Effector memory CD4-positive, alpha-beta T cell (primary cell): ENCODE data around the gene NGEF.
"Not testable (repeated sequence)": the region's sequence is repeated elsewhere in the genome, so short reads cannot be mapped to it uniquely, and the experiment has no call there.

Source experiments
- DNase-seq, 3 donors: peaks; one replicate each; pipeline ENCODE4 v3.0.0-alpha.2; 2020
- H3K27ac ChIP-seq: 2 replicates; pipeline ENCODE4 v1.7.0; 2013; ENCODE audit warnings: mild to moderate bottlenecking, low read length, moderate library complexity; ENCODE audit not compliant: insufficient read depth, poor library complexity, severe bottlenecking
- H3K27me3 ChIP-seq: replicated peaks from 2 replicates; pipeline ENCODE4 v1.7.0; 2013; ENCODE audit warnings: mild to moderate bottlenecking, low read length; ENCODE audit not compliant: insufficient read depth, control insufficient read depth, poor library complexity, severe bottlenecking
- H3K36me3 ChIP-seq: 2 replicates; pipeline ENCODE4 v1.7.0; 2013; ENCODE audit warnings: mild to moderate bottlenecking, low read length, moderate library complexity; ENCODE audit not compliant: control insufficient read depth, insufficient read depth
- H3K4me1 ChIP-seq: 2 replicates; pipeline ENCODE4 v1.7.0; 2013; ENCODE audit warnings: low read length, mild to moderate bottlenecking; ENCODE audit not compliant: control insufficient read depth, insufficient read depth, poor library complexity, severe bottlenecking
- H3K4me3 ChIP-seq: 2 replicates; pipeline ENCODE4 v1.7.0; 2013; ENCODE audit warnings: low read length, low read depth, mild to moderate bottlenecking; ENCODE audit not compliant: insufficient read depth, poor library complexity, severe bottlenecking
- H3K9me3 ChIP-seq: 2 replicates; pipeline ENCODE4 v1.7.0; 2013; ENCODE audit warnings: mild to moderate bottlenecking, low read length, moderate library complexity; ENCODE audit not compliant: control insufficient read depth

The NGEF gene

DNA sequence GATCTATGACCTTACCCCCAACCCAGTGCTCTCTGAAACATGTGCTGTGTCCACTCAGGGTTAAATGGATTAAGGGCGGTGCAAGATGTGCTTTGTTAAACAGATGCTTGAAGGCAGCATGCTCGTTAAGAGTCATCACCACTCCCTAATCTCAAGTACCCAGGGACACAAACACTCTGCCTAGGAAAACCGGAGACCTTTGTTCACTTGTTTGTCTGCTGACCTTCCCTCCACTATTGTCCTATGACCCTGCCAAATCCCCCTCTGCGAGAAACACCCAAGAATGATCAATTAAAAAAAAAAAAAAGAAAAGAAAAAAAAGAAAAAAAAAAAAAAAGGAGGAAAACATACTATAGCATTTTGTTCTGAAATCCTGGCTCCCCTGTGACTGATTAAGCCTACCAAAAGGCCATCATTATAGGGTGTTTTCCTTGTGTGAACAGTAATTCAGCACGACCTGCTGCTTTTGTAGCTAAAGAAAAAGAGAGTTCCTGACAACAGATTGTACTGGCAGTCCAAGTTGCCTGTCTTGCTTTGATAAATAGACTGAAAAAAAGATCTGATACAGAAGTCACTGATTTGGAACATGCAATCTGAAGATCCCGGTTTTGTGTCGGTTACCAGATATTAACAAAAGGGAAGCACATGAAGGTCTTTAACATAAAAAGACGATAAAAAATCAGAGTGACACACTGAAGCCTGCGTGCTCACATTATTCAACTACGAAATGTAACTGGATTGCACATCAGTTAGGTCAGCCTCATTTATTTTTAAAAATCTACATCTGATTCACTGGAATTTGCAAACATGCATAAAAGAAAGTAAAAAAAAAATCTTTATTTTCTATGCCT is 106.0 kb downstream of the NGEF start:
- not testable (repeated sequence) for H3K4me3 ChIP-seq, DNase-seq, H3K36me3 ChIP-seq, H3K9me3 ChIP-seq, H3K4me1 ChIP-seq, H3K27me3 ChIP-seq, H3K27ac ChIP-seq

- Histone ChIP-seq H3K4me1 (no peaks in the 10 kb centered on the region), H3K9me3 (no peaks in the 10 kb centered on the region), H3K27ac (no peak overlapping the region), H3K36me3 (no peaks in the 10 kb centered on the region), H3K4me3 (no peak overlapping the region), H3K27me3 (no peaks in the 10 kb centered on the region)
- no peak for DNase-seq
Measured at GRCh38 chr2:232903989-232904388, 109.1 kb downstream of the NGEF start.

DNA sequence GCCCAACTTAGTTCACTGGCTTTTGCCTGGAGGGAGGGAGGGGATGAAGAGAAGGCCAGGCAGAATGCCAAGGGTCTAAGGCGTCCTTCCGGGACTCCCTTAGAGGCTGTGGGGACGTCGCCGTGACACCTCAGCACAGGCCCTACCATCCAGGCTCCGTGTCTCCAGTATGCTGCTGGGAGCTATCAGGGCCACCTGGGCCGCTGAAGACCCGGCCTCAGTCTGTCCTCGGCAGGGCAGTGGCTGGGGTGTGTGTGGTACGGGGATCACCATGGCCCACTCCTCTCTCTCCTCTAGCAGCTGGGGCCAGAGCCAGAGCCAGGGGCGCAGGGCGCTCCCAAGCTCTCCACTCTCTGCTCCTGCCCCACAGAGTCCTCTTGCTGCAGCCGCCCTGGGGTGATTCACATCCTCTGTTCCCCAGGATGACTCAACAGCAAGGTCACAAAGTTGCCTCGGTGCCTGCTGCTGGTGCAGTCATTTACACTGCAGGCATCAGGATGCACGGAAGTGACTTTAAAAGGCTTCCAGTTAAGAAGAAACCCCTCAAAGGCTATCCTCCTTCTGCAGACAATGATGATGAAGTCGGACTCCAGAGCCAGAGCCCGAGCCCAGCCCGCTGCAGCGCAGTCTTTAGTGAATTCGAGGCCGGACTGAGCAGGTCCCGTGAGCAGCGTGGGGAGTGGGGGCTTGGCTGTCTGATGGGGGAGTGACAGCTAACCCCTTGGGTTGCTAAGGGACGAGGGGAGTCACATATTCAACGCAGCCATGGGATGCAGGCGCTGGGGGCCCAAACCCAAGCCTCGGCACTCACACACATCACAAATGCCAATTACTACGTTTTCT is 111.1 kb downstream of the NGEF start:
- Histone ChIP-seq H3K27me3 (no peaks in the 10 kb centered on the region), H3K4me3 (no peak overlapping the region), H3K4me1 (no peaks in the 10 kb centered on the region), H3K9me3 (no peaks in the 10 kb centered on the region), H3K36me3 (no peaks in the 10 kb centered on the region), H3K27ac (no peak overlapping the region)
- no peak for DNase-seq

DNA sequence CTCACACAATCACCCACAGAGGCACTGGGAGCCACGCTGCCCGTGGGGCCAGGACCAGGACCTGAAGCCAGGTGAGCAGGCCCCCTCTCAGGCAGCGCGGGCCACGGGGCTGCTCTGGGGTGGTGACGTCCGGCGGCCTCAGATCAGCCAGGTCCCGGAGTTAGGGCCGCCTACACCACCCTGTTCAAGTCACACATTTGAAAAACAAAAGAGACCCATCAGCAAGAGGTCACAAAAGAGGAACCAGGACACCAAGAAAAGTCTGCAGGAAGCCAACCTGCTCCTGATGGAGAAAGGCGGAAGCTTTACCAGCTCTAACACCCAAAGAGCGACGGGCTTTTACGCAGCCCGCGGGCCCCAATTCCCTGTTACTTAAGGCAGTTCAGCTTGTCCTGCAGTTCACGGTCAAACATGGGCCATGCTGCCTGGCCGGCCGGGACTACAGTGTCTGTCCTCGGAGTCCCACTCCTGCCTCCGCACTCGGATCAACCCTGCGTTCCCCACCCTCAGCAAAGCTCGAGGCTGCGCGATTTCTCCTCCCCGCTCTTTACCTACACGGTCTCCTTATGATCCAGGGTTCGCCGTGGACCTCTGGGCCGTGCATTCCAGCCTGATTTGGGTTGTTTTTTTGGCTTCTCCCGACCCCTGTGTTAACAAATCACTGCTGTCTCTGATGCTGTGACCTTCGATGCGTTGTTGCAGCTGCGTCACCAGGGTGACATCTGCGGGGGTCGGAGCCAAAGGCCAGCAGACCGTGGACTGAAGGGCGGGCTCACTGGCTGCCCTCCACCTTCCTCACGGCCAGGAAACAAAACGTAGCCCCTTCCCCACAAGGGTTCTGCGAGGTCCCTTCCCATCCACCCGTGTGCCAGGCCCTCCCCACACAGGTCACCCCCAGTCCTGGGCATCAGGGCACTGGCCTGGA is 112.0 kb downstream of the NGEF start:
- Histone ChIP-seq H3K27me3 (no peaks in the 10 kb centered on the region), H3K9me3 (no peaks in the 10 kb centered on the region), H3K4me1 (no peaks in the 10 kb centered on the region), H3K4me3 (no peak overlapping the region), H3K27ac (no peak overlapping the region), H3K36me3 (no peaks in the 10 kb centered on the region)
- DNase-seq, result no peak

DNA sequence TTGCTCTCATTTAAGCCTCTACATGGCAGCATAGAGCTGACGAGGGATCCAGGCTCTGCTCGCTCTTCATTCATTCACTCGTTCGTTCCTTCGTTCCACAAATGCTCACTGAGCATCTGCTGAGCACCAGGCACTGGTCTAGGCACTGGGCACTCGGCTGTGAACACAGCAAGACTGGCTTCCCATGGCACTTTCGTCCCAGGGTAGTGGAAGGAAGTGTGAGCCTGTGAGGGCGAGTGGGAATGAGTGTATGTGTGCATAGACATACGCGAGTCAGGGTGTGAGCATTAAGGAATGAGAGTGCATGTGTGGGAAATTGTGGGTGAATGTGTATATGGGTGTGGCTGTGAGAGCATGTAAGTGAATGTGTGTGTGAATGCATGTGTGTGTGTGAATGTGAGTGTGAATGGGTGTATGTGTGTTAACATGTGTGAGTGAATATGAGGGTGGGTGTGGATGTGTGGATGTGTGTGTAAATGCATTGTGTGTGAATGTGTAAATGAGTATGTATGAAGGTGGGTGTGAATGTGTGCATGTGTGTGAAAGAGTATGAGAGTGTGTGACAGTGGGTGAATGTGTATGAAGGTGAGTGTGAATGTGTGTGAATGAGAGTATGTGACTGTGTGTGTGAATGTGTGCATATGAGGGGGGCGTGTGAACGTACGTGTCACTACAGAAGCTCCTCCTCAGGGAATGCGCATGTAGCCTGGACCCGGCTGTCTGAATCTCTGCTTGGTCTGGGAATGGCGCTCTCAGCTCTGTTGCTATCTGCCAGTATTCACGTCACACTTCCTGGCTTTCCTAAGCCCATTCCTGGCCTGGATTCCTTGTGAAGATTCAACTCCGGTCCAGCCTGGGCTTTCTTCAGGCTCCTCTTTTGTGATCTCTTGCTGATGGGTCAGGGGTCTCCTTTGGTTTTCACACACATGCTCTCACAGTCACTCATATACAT is 114.2 kb downstream of the NGEF start:
- Histone ChIP-seq H3K9me3 (no peaks in the 10 kb centered on the region), H3K27me3 (no peaks in the 10 kb centered on the region), H3K36me3 (no peaks in the 10 kb centered on the region), H3K4me1 (no peaks in the 10 kb centered on the region), H3K27ac (no peak overlapping the region), H3K4me3 (no peak overlapping the region)
- no peak for DNase-seq

DNA sequence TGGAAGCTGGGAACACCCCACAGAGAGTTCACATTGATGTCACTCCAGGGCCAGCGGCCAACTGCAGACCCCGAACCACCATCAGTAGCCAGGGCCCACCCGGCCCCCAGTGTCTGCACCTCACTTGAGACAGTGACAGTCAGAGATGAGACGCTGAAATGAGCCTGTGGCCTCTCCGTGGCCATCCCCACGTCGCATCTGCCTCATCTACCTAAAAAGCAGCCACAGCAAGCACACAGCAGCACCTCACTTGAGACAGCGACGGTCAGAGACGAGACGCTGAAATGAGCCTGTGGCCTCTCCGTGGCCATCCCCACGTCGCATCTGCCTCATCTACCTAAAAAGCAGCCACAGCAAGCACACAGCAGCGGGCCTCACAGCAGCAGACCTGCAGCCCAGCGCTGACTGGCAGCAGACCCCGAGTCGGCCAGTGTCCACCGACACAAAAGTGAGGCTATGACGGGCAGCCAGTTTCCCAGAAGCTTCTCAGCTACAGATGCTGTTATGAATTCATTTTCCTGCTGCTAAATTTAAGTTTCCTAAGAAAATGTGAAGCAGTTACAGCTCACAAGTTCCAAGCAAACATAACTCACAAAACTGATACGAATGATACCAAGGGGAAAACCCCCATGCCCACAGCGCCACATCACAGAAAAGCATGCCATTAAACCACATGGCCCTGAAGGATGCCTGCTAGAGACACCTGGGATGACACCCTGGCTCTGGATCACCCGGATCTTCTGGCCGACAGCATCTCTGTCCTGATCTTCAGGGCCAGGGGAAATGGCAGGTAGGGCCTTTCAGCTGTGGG is 115.3 kb downstream of the NGEF start:
- H3K27me3 ChIP-seq, result no peaks in the 10 kb centered on the region
- no peaks in the 10 kb centered on the region for H3K4me1 ChIP-seq
- DNase-seq, result no peak
- H3K9me3 ChIP-seq, result no peaks in the 10 kb centered on the region
- H3K36me3 ChIP-seq, result no peaks in the 10 kb centered on the region
- no peak overlapping the region for H3K27ac ChIP-seq
- H3K4me3 ChIP-seq, result no peak overlapping the region

DNA sequence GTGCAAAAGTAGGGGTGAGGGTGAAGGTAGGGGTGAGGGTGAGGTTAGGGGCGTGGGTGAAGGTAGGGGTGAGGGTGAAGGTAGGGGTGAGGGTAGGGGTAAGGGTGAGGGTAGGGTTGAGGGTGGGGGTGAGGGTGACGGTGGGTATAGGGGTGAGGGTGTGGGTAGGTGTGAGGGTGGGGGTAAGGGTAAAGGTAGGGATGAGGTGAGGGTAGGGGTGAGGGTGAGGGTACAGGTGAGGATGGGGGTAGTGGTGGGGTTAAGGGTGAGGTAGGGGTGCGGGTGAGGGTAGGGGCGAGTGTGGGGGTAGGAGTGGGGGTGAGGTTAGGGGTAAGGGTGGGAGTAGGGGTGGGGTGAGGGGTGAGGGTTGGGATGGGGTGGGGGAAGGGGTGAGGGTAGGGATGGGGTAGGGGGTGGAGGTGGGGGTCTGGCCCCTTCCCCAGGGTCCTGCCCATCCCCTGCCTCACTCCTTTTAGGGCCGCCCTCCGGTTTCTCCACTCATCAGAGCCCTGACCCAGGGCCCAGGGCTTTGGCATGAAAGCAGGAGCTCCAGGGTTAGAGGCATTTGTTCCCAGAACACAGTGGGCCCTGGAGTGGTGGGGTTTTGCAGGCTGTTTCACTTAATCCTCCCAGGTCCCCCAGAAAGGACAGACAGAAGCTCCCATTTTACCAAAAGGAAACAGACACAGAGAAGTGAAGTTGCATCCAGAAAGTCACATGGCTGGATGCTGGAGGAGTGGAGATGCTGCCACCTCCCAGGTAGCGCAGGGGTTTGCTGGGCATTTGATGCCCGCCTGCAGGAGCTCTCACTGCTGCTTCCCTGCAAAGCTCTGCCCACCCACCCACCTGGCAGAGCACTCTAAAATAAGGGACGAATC is 116.1 kb downstream of the NGEF start:
- DNase-seq, result no peak
- Histone ChIP-seq H3K36me3 (no peaks in the 10 kb centered on the region), H3K4me3 (no peak overlapping the region), H3K9me3 (no peaks in the 10 kb centered on the region), H3K27ac (no peak overlapping the region), H3K27me3 (peaks cover 4% of the 10 kb centered on the region), H3K4me1 (no peaks in the 10 kb centered on the region)

DNA sequence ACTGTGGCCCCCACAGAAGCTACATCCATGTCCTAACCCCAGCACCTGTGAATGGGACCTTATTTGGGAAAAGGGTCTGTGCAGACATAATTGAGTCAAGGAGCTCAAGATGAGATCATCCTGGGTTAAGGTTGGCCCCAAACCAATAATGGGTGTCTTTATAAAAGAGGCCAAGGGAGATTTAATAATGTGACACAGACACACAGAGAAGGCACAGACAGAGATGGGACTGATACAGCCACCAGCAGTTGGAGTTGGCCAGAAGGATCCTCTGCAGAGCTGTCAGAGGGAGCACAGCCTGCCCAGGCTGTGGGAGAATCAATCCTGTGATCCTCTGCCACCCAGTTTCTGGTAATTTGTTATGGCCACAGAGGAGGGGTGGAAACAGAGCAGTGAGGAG is 116.9 kb downstream of the NGEF start:
- Histone ChIP-seq H3K36me3 (no peaks in the 10 kb centered on the region), H3K4me3 (no peak overlapping the region), H3K9me3 (no peaks in the 10 kb centered on the region), H3K4me1 (no peaks in the 10 kb centered on the region), H3K27me3 (peaks cover 4% of the 10 kb centered on the region), H3K27ac (no peak overlapping the region)
- DNase-seq, result no peak
